OCI-LY1 (cell line): Measurements from ENCODE around the gene RFC3.

Source experiments
- H2AFZ ChIP-seq: fragments of 200-600 bp; sonication (generic), shearing (Covaris generic); 2 replicates; pipeline ENCODE4 v1.6.0; 2014; ENCODE audit warnings: antibody characterized with exemption, mild to moderate bottlenecking, low read length
- H3F3A ChIP-seq: fragments of 200-600 bp; sonication (generic), shearing (Covaris generic); 2 replicates; pipeline ENCODE4 v1.6.0; 2014; ENCODE audit warnings: mild to moderate bottlenecking, antibody characterized with exemption, low read length, moderate library complexity; ENCODE audit not compliant: insufficient read depth
- H3K27ac ChIP-seq: fragments of 200-600 bp; sonication (generic); 2 replicates; pipeline ENCODE4 v1.5.1; 2014; ENCODE audit warnings: low read length, mixed run types, mild to moderate bottlenecking, low read depth; ENCODE audit not compliant: poor library complexity, severe bottlenecking
- H3K27me3 ChIP-seq: fragments of 200-600 bp; sonication (generic); 2 replicates; pipeline ENCODE4 v1.6.0; 2014; ENCODE audit warnings: antibody characterized with exemption, mild to moderate bottlenecking, low read length, moderate library complexity; ENCODE audit not compliant: insufficient read depth
- H3K36me3 ChIP-seq: fragments of 200-600 bp; sonication (generic); 2 replicates; pipeline ENCODE4 v1.6.1; 2014; ENCODE audit warnings: mild to moderate bottlenecking, antibody characterized with exemption, low read length, moderate library complexity, mixed read lengths; ENCODE audit not compliant: insufficient read depth
- H3K4me1 ChIP-seq: fragments of 200-600 bp; sonication (generic); 2 replicates; pipeline ENCODE4 v1.5.1; 2014; ENCODE audit warnings: mild to moderate bottlenecking, low read length, moderate library complexity; ENCODE audit not compliant: insufficient read depth, severe bottlenecking
- H3K4me2 ChIP-seq: fragments of 200-600 bp; sonication (generic), shearing (Covaris generic); 2 replicates; pipeline ENCODE4 v1.6.1; 2014; ENCODE audit warnings: low read length
- H3K4me3 ChIP-seq: fragments of 200-600 bp; sonication (generic); 2 replicates; pipeline ENCODE4 v1.5.1; 2014; ENCODE audit warnings: low read length, low read depth, mild to moderate bottlenecking, mixed read lengths; ENCODE audit not compliant: poor library complexity, severe bottlenecking
- H3K79me2 ChIP-seq: fragments of 200-600 bp; shearing (Covaris generic); 2 replicates; pipeline ENCODE4 v1.6.1; 2016; ENCODE audit warnings: mixed run types, low read length, mixed read lengths; ENCODE audit not compliant: insufficient read depth
- H3K9ac ChIP-seq: fragments of 200-600 bp; sonication (generic), shearing (Covaris generic); 2 replicates; pipeline ENCODE4 v1.6.1; 2014; ENCODE audit warnings: mild to moderate bottlenecking, low read length, mixed read lengths
- H3K9me2 ChIP-seq: fragments of 200-600 bp; sonication (generic), shearing (Covaris generic); 2 replicates; pipeline ENCODE4 v1.6.1; 2014; ENCODE audit warnings: low read depth, mild to moderate bottlenecking, low read length, mixed read lengths
- H3K9me3 ChIP-seq: fragments of 200-600 bp; shearing (Covaris generic); 2 replicates; pipeline ENCODE4 v1.6.1; 2014; ENCODE audit warnings: low read length, mixed read lengths
- H4K20me1 ChIP-seq: fragments of 200-600 bp; sonication (generic), shearing (Covaris generic); 2 replicates; pipeline ENCODE4 v1.6.0; 2016; ENCODE audit warnings: mild to moderate bottlenecking, low read length; ENCODE audit not compliant: insufficient read depth
- EZH2 ChIP-seq: fragments of 200-600 bp; sonication (generic), shearing (Covaris generic); IDR thresholded peaks from 2 replicates; pipeline ENCODE4 v1.8.0; 2017; ENCODE audit warnings: borderline replicate concordance, mixed run types, mild to moderate bottlenecking, antibody characterized with exemption, low read length, moderate library complexity, mixed read lengths
- TF ChIP-seq, protein P1 (sequence below): fragments of 200-600 bp; sonication (generic), shearing (Covaris generic); IDR thresholded peaks from 2 replicates; pipeline ENCODE4 v1.5.1; 2017; ENCODE audit warnings: mild to moderate bottlenecking, antibody characterized with exemption, low read length, moderate library complexity, mixed read lengths

RFC3 gene

DNA sequence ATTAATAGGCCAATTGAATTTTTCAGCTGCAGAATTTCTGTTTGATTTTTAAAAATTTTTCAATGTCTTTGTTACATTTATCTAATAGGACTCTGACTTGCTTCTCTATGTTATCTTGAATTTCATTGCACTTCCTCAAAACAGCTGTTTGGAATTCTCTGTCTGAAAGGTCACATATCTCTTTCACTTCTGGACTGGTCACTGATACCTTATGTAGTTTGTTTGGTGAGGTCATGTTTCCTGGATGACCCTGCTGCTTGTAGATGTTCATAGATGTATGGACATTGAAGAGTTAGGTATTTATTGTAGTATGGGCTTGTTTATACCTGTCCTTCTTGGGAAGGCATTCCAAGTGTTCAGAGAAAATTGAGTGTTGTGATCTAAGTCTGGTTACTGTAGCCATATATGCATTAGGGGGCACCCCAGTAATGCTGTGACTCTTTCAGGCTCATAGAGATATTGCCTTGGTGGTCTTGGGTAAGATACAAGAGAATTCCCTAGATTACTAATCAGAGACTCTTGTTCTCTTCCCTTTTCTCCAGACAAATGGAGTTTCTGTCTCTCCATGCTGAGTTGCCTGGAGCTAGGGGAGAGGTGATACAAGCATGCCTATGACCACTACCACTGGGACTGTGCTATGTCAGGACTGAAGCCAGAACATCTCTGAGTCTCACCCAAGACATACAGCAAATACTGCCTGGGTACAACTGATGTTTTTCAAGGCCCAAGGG lies 27.8 kb downstream of the RFC3 start:
- TF ChIP-seq EZH2, result no peak
- TF ChIP-seq, protein P1, sequence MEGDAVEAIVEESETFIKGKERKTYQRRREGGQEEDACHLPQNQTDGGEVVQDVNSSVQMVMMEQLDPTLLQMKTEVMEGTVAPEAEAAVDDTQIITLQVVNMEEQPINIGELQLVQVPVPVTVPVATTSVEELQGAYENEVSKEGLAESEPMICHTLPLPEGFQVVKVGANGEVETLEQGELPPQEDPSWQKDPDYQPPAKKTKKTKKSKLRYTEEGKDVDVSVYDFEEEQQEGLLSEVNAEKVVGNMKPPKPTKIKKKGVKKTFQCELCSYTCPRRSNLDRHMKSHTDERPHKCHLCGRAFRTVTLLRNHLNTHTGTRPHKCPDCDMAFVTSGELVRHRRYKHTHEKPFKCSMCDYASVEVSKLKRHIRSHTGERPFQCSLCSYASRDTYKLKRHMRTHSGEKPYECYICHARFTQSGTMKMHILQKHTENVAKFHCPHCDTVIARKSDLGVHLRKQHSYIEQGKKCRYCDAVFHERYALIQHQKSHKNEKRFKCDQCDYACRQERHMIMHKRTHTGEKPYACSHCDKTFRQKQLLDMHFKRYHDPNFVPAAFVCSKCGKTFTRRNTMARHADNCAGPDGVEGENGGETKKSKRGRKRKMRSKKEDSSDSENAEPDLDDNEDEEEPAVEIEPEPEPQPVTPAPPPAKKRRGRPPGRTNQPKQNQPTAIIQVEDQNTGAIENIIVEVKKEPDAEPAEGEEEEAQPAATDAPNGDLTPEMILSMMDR, result no peak
- H3K4me2 ChIP-seq, result no peak overlapping the region
- H3F3A ChIP-seq, result no peaks in the 10 kb centered on the region
- no peak overlapping the region for H2AFZ ChIP-seq
- no peaks in the 10 kb centered on the region for H3K9me3 ChIP-seq
- no peaks in the 10 kb centered on the region for H3K9me2 ChIP-seq
- no peak overlapping the region for H3K9ac ChIP-seq
- H3K27me3 ChIP-seq, result no peaks in the 10 kb centered on the region
- no peaks in the 10 kb centered on the region for H4K20me1 ChIP-seq
- H3K27ac ChIP-seq, result no peak overlapping the region
- H3K4me3 ChIP-seq, result no peak overlapping the region
- peaks cover 87% of the 10 kb centered on the region for H3K36me3 ChIP-seq
- no peaks in the 10 kb centered on the region for H3K79me2 ChIP-seq
- H3K4me1 ChIP-seq, result no peaks in the 10 kb centered on the region

DNA sequence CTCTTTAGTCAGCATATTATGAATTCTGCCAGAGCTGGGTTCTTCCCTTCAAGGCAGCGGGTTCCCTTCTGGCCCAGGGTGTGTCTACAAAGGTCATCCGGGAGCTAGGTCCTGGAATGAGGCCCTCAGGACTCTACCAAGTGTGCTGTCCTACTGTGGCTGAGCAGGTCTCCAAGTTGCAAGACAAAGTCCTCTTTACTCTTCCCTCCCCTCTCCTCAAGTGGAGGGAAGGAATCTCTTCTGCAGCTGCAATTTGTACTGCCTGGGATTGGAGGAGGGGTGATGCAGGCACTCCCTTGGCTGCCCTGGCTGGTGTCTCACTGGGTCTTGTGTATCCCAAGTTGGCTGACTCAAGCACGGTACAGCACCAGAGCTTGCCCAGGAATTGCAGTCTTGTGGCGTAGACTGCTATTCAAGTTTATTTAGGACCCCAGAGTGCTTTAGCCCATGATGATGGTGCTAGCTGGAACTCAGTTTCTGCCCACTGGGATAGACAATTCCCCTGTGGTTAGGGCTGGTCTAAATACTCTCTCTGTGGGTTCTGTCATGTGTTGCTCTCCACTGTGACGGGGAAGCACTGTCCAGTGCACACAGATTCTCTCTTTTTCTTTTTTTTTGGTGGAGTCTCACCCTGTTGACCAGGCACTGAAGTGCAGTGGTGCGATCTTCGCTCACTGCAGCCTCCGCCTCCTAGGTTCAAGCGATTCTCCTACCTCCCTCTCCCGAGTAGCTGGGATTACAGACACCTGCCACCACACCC lies 28.5 kb downstream of the RFC3 start:
- Histone ChIP-seq H3K79me2 (no peaks in the 10 kb centered on the region), H3K4me2 (no peak overlapping the region), H3K4me3 (no peak overlapping the region), H3K9me3 (no peaks in the 10 kb centered on the region), H3K27ac (no peak overlapping the region), H3K27me3 (no peaks in the 10 kb centered on the region), H3K9ac (no peak overlapping the region), H3K9me2 (no peaks in the 10 kb centered on the region), H3F3A (no peaks in the 10 kb centered on the region), H3K4me1 (no peaks in the 10 kb centered on the region), H4K20me1 (no peaks in the 10 kb centered on the region), H2AFZ (no peak overlapping the region), H3K36me3 (peaks cover 81% of the 10 kb centered on the region)
- no peak for TF ChIP-seq EZH2
- TF ChIP-seq, protein P1, result no peak

DNA sequence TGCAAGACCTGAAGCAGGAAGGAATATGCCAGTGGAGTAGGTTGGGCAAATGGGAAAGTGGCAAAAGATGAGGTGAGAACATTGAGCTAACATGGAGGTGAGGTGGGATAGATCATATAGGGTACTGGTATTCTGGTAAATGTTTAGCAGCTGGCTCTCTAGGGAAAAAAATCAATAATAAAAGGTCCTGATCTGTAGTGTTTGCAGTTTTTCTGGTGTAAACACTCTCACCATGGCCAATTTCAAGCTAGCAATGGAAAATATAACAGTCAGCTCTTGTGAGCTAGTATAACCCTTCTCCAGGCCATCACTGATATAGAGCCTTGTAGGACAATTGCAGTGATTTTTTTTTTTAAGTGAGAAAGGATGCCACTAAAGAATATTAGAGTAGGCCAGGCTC lies 31.3 kb downstream of the RFC3 start:
- H2AFZ ChIP-seq, result no peak overlapping the region
- peaks cover 61% of the 10 kb centered on the region for H3K36me3 ChIP-seq
- H3K27ac ChIP-seq, result no peak overlapping the region
- no peaks in the 10 kb centered on the region for H3K9me2 ChIP-seq
- H3F3A ChIP-seq, result no peaks in the 10 kb centered on the region
- no peak overlapping the region for H3K4me3 ChIP-seq
- TF ChIP-seq EZH2, result no peak
- TF ChIP-seq, protein P1, result no peak
- no peaks in the 10 kb centered on the region for H4K20me1 ChIP-seq
- no peaks in the 10 kb centered on the region for H3K9me3 ChIP-seq
- no peak overlapping the region for H3K9ac ChIP-seq
- no peaks in the 10 kb centered on the region for H3K79me2 ChIP-seq
- H3K4me1 ChIP-seq, result peaks cover 13% of the 10 kb centered on the region
- no peak overlapping the region for H3K4me2 ChIP-seq
- no peaks in the 10 kb centered on the region for H3K27me3 ChIP-seq
